ENCODE data around the gene RNF217.

Gene RNF217

DNA sequence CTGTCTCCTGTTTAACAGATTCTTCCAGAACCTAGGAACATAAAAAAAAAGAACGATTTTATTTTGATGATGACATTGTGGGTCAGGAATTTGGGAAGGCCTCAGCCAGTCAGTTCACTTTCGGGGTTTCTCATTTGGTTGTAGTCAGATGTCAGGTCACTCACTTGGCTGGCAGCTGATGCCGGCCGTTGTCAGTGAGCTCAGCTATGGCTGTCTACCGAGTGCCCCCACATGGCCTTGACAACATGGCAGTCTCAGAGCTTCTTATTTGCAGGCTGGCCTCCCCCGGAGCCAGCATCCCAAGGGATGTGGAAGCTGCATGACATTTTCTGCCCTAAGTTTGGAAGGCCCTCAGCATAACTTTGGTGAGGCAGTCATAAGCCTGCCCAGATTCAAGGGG lies 11.5 kb downstream of the RNF217 start:
- DNase-seq (no peak), ATAC-seq (no peak)
- Mint-ChIP-seq H3K27ac (no peak overlapping the region), H3K4me3 (no peak overlapping the region), H3K36me3 (ENCODE audit: low read depth) (no peaks in the 10 kb centered on the region), H3K4me1 (no peaks in the 10 kb centered on the region), H3K9me3 (no peaks in the 10 kb centered on the region), H3K27me3 (peaks cover 4% of the 10 kb centered on the region)

DNA sequence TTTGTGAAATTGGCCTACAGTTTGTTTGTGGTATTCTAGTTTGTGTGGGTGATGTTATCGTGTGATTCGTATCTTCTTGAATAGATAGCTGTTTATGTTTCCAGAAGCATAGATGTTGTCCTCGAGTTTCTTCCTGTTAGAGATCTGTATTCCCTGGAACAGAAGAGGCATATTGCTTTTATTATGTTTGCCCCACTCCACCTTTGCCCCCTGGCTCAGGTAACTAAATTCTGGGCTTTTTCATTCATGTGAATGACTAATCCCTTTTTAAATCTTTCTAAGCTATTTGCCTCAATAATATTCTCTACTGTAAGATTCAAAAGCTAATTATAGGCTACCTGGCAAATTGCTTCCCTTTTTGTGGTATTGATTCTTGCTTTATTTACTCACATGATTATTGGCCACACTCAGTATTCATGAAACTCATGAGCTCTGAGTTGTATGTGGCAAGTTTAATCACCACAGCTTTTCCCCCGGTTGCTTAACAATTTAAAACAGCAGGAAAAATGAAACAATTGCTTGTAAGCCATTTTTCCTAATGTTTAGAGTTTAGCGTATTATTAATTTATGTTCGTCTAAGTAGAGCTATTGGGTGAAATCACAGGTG lies 12.6 kb downstream of the RNF217 start:
- Mint-ChIP-seq H3K4me3 (no peak overlapping the region), H3K27ac (no peak overlapping the region), H3K4me1 (no peaks in the 10 kb centered on the region), H3K9me3 (no peaks in the 10 kb centered on the region), H3K27me3 (peaks cover 4% of the 10 kb centered on the region), H3K36me3 (ENCODE audit: low read depth) (no peaks in the 10 kb centered on the region)
- DNase-seq (no peak), ATAC-seq (no peak)

DNA sequence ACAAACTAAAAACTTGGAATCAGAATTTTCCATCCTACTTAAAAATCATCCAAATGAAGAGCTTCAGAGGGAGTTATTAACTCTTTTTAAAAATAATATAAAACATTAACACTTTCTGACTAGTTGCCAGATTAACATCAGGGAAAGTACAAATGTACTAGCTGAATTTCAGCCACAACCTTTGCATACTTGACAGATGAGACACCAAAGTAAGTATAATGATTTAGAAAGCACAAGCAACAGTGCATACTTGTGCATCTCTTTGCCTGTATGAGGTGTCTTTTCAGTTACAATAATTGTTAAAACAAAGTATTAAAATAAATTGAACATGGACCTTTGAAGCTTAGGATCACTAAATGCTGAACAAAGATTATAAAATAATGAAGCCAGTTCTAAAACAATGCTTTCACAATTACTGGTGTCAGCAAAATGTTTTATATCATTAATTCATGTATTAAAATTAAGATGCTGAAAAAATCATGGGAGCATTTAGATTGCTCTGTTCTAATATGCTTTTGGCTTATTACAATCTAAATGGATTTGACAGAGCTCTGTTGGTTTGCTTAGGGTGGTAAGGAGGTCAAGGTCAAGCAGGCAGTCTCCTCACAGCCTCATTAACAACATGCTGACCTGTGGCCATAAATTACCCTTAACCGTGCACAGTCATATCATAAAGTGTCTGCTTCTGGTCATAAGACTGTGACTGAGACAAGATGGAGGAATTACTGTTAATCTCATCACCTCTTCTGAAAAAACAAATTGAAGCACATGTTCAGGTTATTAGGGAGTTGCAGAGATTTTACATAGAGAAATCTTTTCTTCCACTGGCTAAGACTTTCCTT lies 15.1 kb downstream of the RNF217 start:
- DNase-seq (no peak), ATAC-seq (no peak)
- Mint-ChIP-seq H3K4me1 (no peaks in the 10 kb centered on the region), H3K36me3 (ENCODE audit: low read depth) (no peaks in the 10 kb centered on the region), H3K4me3 (no peak overlapping the region), H3K27me3 (peaks cover 4% of the 10 kb centered on the region), H3K27ac (no peak overlapping the region), H3K9me3 (no peaks in the 10 kb centered on the region)

DNA sequence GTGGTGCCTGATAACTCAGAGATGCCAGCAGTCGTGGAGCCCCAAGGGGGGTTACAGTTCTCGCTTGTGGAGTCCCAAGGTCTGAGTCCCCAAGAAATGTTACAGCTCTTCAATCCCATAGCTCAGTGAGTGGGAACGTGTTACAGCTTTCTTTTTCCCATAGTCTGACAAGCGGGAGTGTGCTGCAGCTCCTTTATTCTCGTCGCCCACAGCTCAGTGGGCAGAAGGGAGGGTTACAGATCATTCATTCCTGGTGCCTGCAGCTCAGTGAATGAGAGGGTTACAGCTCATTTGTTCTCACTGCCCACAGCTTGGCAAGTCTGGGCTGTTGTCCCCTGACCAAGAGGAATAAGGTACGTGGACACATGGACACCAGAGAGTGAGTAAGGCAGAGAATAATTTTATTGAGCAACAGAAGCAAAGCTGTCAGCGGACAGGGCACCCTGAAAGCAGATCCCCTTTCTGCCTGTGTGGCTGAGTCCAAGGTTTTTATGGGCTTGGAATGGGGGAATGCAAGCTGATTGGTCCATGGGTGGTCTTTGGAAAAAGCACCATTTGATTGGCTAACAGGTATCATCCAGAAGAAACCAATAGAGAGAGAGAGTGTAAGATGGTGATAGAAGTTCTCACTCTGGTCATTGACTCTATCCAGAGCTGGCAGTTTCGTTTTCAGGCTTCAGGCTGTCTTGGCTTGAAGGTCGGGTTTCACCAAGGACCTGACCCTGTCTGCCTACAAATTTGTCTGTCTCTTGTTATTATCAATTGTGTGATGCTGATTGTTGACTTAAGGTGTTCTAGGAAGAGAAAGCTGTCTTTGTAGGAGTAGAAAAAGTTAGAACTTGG lies 16.4 kb downstream of the RNF217 start:
- Mint-ChIP-seq H3K9me3 (no peaks in the 10 kb centered on the region), H3K4me3 (no peak overlapping the region), H3K27me3 (peaks cover 4% of the 10 kb centered on the region), H3K27ac (no peak overlapping the region), H3K4me1 (no peaks in the 10 kb centered on the region), H3K36me3 (ENCODE audit: low read depth) (no peaks in the 10 kb centered on the region)
- ATAC-seq (no peak), DNase-seq (no peak)

DNA sequence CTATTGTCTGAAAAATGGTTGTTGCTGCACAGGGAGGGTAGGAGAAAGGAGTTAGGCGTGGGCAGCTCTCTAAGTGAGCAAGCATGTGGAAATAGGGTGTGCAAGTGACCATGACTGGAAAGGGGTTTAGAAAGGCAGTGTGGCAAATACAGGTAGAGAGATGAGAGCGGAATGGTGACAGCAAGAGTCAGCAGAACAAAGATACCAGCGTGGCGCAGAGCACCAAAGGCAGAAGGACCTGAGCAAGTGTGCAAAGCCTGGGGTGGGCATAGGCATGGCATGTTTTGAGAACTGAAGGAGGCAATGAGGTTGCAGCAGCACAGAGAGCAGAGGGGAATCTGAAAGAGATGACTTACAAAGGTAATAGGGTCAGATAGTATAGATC lies 17.0 kb downstream of the RNF217 start:
- H3K36me3 Mint-ChIP-seq (ENCODE audit: low read depth), result no peaks in the 10 kb centered on the region
- DNase-seq, result no peak
- no peaks in the 10 kb centered on the region for H3K9me3 Mint-ChIP-seq
- H3K27me3 Mint-ChIP-seq, result peaks cover 4% of the 10 kb centered on the region
- no peak overlapping the region for H3K27ac Mint-ChIP-seq
- no peaks in the 10 kb centered on the region for H3K4me1 Mint-ChIP-seq
- H3K4me3 Mint-ChIP-seq, result no peak overlapping the region
- ATAC-seq, result no peak

DNA sequence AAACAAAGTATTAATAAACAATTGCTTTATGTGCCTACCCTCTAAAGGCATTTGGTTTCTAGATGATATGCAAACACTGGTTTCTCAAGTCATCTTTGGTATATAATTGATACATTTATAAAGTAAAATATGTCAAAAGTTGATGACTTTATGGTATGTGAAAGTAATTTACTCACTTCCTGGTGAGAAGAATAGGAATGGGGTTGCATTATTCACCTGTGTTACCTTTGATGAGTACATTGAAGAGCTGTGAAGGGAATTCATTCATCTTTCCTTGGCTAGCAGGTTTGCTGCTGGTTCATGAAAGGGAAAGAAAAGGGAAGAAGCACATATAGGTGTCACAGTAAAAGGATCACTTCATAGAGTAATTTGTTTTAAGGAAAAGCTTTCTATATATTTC lies 20.4 kb downstream of the RNF217 start:
- DNase-seq, result no peak
- Mint-ChIP-seq H3K27me3 (peaks cover 2% of the 10 kb centered on the region), H3K27ac (no peak overlapping the region), H3K4me3 (no peak overlapping the region), H3K4me1 (no peaks in the 10 kb centered on the region), H3K9me3 (no peaks in the 10 kb centered on the region), H3K36me3 (ENCODE audit: low read depth) (no peaks in the 10 kb centered on the region)
- ATAC-seq, result no peak

DNA sequence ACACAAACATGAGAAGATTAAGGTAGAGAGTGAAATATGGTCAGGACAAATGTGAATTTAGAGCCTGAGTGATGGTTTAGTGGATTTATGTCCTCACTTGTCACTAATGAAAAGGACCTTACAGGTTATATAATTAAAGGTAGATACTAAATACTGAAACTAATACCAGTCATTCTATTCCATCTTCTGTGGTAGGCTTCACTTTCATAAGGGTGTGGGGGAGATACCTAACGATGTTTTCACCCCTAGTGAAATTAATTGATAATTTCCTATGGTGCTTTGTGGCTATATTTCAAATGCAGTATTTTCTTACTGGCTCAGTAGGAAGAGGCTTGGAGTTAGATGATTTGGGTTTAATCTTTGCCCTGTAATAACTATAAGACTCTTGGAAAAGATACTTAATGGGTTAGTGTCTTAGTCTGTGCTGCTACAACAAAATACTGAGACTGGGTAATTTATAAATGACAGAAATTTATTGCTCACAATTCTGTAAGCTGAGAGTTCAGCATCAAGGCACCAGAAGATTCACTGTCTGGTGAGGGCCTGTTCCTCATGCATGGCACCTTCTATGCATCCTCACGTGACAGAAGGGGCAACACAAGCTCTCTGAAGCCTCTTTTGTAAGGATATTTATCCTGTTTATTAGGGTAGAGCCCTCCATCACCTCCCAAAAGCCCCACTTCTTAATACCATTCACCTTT lies 21.3 kb downstream of the RNF217 start:
- Mint-ChIP-seq H3K4me3 (no peak overlapping the region), H3K9me3 (no peaks in the 10 kb centered on the region), H3K36me3 (ENCODE audit: low read depth) (no peaks in the 10 kb centered on the region), H3K4me1 (no peaks in the 10 kb centered on the region), H3K27ac (no peak overlapping the region), H3K27me3 (peaks cover 2% of the 10 kb centered on the region)
- ATAC-seq, result no peak
- DNase-seq, result no peak

DNA sequence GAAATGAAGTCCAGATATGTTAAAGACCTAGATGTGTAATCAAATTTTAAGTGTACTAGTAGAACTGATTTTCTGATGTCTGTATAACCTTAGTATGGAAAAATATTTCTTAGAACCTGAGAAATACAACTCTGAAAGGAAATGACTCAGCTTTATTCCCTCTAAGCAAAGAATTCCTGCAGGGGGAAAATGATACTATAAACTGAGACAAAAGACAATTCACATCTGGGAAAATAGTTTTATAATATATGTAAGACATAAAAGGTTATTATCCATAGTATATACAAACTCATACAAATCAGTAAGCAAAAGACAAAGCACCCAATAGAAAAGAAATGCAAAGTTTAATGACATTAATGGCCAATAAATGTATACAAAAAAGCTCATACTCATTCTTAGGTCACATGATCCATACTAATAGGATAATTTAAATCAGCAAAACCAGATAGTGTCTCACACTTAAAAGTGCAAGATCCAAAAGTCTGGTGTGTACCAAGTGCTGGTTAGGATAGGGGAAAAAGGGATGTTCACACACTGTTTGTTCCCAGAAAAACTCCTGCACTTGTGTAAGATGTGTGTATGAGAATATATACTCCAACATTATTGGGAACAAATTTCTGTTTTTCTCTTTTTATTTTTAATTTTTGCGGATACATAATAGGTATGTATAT lies 22.6 kb downstream of the RNF217 start:
- no peak for DNase-seq
- H3K9me3 Mint-ChIP-seq, result no peaks in the 10 kb centered on the region
- peaks cover 2% of the 10 kb centered on the region for H3K27me3 Mint-ChIP-seq
- no peak overlapping the region for H3K27ac Mint-ChIP-seq
- no peak overlapping the region for H3K4me3 Mint-ChIP-seq
- H3K36me3 Mint-ChIP-seq (ENCODE audit: low read depth), result no peaks in the 10 kb centered on the region
- no peak for ATAC-seq
- no peaks in the 10 kb centered on the region for H3K4me1 Mint-ChIP-seq

DNA sequence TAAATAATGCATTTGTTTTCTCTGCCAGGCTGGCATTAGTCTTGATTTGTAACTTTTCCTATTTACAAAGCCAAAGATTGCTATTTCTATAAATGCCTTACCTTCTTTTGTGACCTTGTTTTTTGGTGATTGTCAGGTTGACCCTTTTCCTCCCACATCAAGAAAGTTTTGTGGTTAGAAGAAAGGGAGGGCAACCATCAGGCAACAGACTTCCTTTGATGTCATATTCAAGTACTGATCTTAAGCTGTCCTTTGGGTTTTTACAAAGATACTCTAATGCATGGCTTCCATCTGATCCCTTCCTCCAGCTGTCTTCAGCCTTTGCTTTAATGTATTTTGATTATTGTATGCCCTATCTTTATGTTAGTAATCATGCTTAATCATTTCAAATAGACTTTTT lies 23.9 kb downstream of the RNF217 start:
- no peak overlapping the region for H3K4me3 Mint-ChIP-seq
- DNase-seq (no peak), ATAC-seq (no peak)
- no peak overlapping the region for H3K27ac Mint-ChIP-seq
- H3K27me3 Mint-ChIP-seq, result peaks cover 2% of the 10 kb centered on the region
- H3K9me3 Mint-ChIP-seq, result no peaks in the 10 kb centered on the region
- no peaks in the 10 kb centered on the region for H3K4me1 Mint-ChIP-seq
- no peaks in the 10 kb centered on the region for H3K36me3 Mint-ChIP-seq (ENCODE audit: low read depth)

DNA sequence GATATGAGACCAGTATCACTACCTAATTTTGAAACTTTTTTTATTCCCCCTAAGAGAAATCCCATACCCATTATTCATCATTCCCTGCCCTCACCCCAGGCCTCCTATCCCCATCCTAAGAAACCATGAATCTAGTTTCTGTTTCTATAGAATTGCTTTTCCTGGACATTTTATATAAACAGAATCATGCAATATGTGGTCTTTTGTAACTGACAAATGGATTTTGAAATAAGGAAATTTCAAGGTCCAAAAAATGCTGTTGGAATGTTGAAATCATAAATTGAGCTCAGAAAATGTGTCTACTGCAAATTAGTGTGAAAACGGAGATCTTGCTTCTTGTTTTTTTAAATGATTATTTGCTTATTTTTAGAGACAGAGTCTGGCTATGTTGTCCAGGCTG lies 25.1 kb downstream of the RNF217 start:
- Mint-ChIP-seq H3K36me3 (ENCODE audit: low read depth) (no peaks in the 10 kb centered on the region), H3K4me1 (no peaks in the 10 kb centered on the region), H3K9me3 (no peaks in the 10 kb centered on the region), H3K27ac (no peak overlapping the region), H3K4me3 (no peak overlapping the region), H3K27me3 (no peaks in the 10 kb centered on the region)
- ATAC-seq, result no peak
- DNase-seq, result no peak

DNA sequence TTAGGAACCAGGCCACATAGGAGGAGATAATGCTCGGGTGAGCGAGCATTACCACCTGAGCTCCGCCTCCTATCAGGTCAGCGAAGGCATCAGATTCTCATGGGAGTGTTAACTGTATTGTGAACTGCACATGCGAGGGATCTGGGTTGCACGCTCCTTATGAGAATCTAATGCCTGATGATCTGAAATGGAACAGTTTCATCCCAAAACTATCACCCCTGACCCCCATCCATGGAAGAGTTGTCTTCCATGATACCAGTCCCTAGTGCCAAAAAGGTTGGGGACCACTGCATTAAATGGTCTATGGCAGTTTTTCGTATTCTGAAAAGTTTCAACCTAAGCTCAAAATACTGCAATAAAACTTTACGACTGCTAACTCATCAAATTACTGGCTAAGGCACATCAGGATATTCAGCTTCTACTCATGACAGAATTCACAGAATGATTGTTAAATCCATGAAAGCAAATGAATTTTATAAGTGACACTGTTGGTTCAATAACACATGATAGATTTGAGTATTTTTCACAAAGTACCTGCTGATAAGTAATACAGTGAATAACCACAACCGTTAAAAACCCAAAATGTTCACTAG lies 25.9 kb downstream of the RNF217 start:
- Mint-ChIP-seq H3K27ac (no peak overlapping the region), H3K4me3 (no peak overlapping the region), H3K9me3 (no peaks in the 10 kb centered on the region), H3K36me3 (ENCODE audit: low read depth) (no peaks in the 10 kb centered on the region), H3K27me3 (no peaks in the 10 kb centered on the region), H3K4me1 (no peaks in the 10 kb centered on the region)
- no peak for DNase-seq
- ATAC-seq, result no peak

DNA sequence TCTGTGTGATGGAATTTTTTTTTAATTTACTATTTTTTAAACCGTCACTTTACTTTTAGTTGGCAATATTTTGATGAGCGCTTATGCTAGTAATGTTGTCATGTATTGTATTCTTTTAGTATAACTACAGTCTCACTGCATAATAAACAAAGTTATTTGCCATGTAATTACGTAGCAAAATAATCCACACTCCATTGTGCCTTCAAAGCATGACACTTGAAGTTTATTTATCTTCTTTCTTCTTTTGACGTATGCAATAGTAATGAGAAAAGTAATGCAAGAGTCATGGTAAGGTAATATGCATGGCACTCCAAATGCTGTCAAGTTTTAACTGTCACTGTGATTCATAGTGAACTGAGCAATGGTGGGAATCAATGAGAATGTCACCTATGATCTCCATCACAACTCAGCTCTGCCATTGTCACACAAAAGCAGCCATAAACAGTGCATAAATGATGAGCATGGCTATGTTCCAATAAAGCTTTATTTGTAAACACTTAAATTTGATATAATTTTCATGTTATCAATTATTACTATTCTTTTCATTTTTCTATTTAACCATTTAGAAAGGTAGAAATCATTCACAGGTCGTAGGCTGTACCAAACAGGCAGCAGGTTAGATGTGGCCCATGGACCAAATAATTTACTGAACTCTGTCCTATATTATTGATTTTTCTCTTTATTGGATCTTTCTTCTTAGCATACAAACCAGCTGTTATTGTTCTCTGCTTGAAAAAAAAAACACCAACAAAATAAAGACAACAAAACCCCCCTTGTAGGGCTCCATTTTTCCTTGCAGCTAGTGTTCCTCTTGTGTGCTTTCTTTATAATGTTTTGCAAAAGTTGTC lies 27.1 kb downstream of the RNF217 start:
- Mint-ChIP-seq H3K27me3 (no peaks in the 10 kb centered on the region), H3K4me3 (no peak overlapping the region), H3K9me3 (no peaks in the 10 kb centered on the region), H3K36me3 (ENCODE audit: low read depth) (no peaks in the 10 kb centered on the region), H3K4me1 (no peaks in the 10 kb centered on the region), H3K27ac (no peak overlapping the region)
- no peak for ATAC-seq
- DNase-seq, result no peak

DNA sequence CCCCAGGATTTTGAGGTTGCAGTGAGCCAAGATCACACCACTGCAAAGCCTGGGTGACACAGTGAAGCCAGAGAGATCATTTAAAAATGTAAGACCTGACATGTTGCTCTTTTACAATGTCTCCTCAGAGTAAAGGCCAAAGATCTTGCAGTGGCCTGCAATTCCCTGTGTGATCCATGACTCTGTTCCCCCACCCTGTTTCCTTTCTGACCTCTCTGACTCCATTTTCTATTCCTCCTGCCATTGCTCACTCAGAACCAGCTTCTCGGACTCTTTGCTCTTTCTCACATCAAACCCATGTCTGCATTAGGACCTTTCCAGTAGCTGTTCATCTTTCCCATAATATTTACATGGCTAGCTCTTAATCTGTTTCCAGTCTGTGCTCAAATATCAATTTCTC lies 28.8 kb downstream of the RNF217 start:
- no peaks in the 10 kb centered on the region for H3K4me1 Mint-ChIP-seq
- no peaks in the 10 kb centered on the region for H3K27me3 Mint-ChIP-seq
- no peak overlapping the region for H3K27ac Mint-ChIP-seq
- no peak for ATAC-seq
- H3K36me3 Mint-ChIP-seq (ENCODE audit: low read depth), result no peaks in the 10 kb centered on the region
- no peak overlapping the region for H3K4me3 Mint-ChIP-seq
- DNase-seq, result no peak
- H3K9me3 Mint-ChIP-seq, result no peaks in the 10 kb centered on the region

All from activated naive CD8-positive, alpha-beta T cell treated with anti-CD3 and anti-CD28 coated beads, Interleukin-2, amount 50 U/mL, for 24 hours (primary cell).